ENCODE data around the gene RIOK1.
"Not testable (repeated sequence)": the region's sequence is repeated elsewhere in the genome, so short reads cannot be mapped to it uniquely, and the experiment has no call there.

Gene RIOK1

GRCh38 chr6:7389451-7390225 lies at the start of gene RIOK1, which contains the start of gene CAGE1:
RIOK1 (plus strand) TSS chr6:7389808; CDS start chr6:7390003, 195 bp downstream.
CAGE1 (minus strand) TSS chr6:7389742; CDS start chr6:7387173, 2,569 bp downstream.
- Histone ChIP-seq H3K9me3 (ENCODE audit: control insufficient read depth in 5 of 5, low read length in 5 of 5) (no peaks in the 10 kb centered on the region), H3K36me3 (ENCODE audit: control insufficient read depth in 5 of 5, insufficient read depth in 5 of 5, low read length in 5 of 5) (peaks cover 3 to 14% (median 4%) of the 10 kb centered on the region in 5 donors), H3K9ac (ENCODE audit: low read length in 5 of 5) (peak within 1 kb of the TSS; percentile 68 to 97 (median 94)), H3K4me1 (ENCODE audit: control insufficient read depth in 5 of 5, insufficient read depth in 5 of 5, low read length in 5 of 5) (peaks cover 0 to 28% (median 24%) of the 10 kb centered on the region in 5 donors), H3K4me3 (ENCODE audit: low read depth in 1 of 5, low read length in 5 of 5) (peak within 1 kb of the TSS; percentile 81 to 85 (median 82)), H3K27me3 (ENCODE audit: control insufficient read depth in 5 of 5, insufficient read depth in 4 of 5, low read length in 5 of 5) (no peaks in the 10 kb centered on the region), H3K27ac (ENCODE audit: low read depth, low read length) (peak within 1 kb of the TSS; percentile 96)

- no peaks in the 10 kb centered on the region for H3K4me1 ChIP-seq (ENCODE audit: control insufficient read depth in 5 of 5, insufficient read depth in 5 of 5, low read length in 5 of 5)
- no peaks in the 10 kb centered on the region for H3K36me3 ChIP-seq (ENCODE audit: control insufficient read depth in 5 of 5, insufficient read depth in 5 of 5, low read length in 5 of 5)
- no peak overlapping the region for H3K27ac ChIP-seq (ENCODE audit: low read depth, low read length)
- H3K9me3 ChIP-seq (ENCODE audit: control insufficient read depth in 5 of 5, low read length in 5 of 5) = no peaks in the 10 kb centered on the region
- peaks cover 0 to 2% (median 0%) of the 10 kb centered on the region in 5 donors for H3K27me3 ChIP-seq (ENCODE audit: control insufficient read depth in 5 of 5, insufficient read depth in 4 of 5, low read length in 5 of 5)
- H3K4me3 ChIP-seq (ENCODE audit: low read depth in 1 of 5, low read length in 5 of 5) = no peak overlapping the region
- no peak overlapping the region for H3K9ac ChIP-seq (ENCODE audit: low read length in 5 of 5)
Measured at GRCh38 chr6:7341271-7341670, 48.3 kb upstream of the RIOK1 start.

GRCh38 chr6:7341989-7342742 lies 47.4 kb upstream of the RIOK1 start:
- Histone ChIP-seq H3K27ac (ENCODE audit: low read depth, low read length) (no peak overlapping the region), H3K9me3 (ENCODE audit: control insufficient read depth in 5 of 5, low read length in 5 of 5) (no peaks in the 10 kb centered on the region), H3K9ac (ENCODE audit: low read length in 5 of 5) (no peak overlapping the region), H3K4me1 (ENCODE audit: control insufficient read depth in 5 of 5, insufficient read depth in 5 of 5, low read length in 5 of 5) (no peaks in the 10 kb centered on the region), H3K36me3 (ENCODE audit: control insufficient read depth in 5 of 5, insufficient read depth in 5 of 5, low read length in 5 of 5) (no peaks in the 10 kb centered on the region), H3K27me3 (ENCODE audit: control insufficient read depth in 5 of 5, insufficient read depth in 4 of 5, low read length in 5 of 5) (peaks cover 0 to 2% (median 0%) of the 10 kb centered on the region in 5 donors), H3K4me3 (ENCODE audit: low read depth in 1 of 5, low read length in 5 of 5) (no peak overlapping the region)

- H3K36me3 ChIP-seq (ENCODE audit: control insufficient read depth in 5 of 5, insufficient read depth in 5 of 5, low read length in 5 of 5) = no peaks in the 10 kb centered on the region
- H3K4me1 ChIP-seq (ENCODE audit: control insufficient read depth in 5 of 5, insufficient read depth in 5 of 5, low read length in 5 of 5) = no peaks in the 10 kb centered on the region
- no peaks in the 10 kb centered on the region for H3K9me3 ChIP-seq (ENCODE audit: control insufficient read depth in 5 of 5, low read length in 5 of 5)
- H3K9ac ChIP-seq (ENCODE audit: low read length in 5 of 5) = no peak overlapping the region
- H3K4me3 ChIP-seq (ENCODE audit: low read depth in 1 of 5, low read length in 5 of 5) = no peak overlapping the region
- H3K27ac ChIP-seq (ENCODE audit: low read depth, low read length) = no peak overlapping the region
- H3K27me3 ChIP-seq (ENCODE audit: control insufficient read depth in 5 of 5, insufficient read depth in 4 of 5, low read length in 5 of 5) = peaks cover 0 to 2% (median 0%) of the 10 kb centered on the region in 5 donors
Measured at GRCh38 chr6:7343546-7344475, 45.8 kb upstream of the RIOK1 start.

GRCh38 chr6:7344773-7345450 lies 44.7 kb upstream of the RIOK1 start:
- H3K4me1 ChIP-seq (ENCODE audit: control insufficient read depth in 5 of 5, insufficient read depth in 5 of 5, low read length in 5 of 5); H3K4me3 ChIP-seq (ENCODE audit: low read depth in 1 of 5, low read length in 5 of 5); H3K9me3 ChIP-seq (ENCODE audit: control insufficient read depth in 5 of 5, low read length in 5 of 5); H3K27ac ChIP-seq (ENCODE audit: low read depth, low read length); H3K36me3 ChIP-seq (ENCODE audit: control insufficient read depth in 5 of 5, insufficient read depth in 5 of 5, low read length in 5 of 5); H3K27me3 ChIP-seq (ENCODE audit: control insufficient read depth in 5 of 5, insufficient read depth in 4 of 5, low read length in 5 of 5); H3K9ac ChIP-seq (ENCODE audit: low read length in 5 of 5): not testable (repeated sequence)

GRCh38 chr6:7347551-7347997 lies 42.0 kb upstream of the RIOK1 start:
- H3K36me3 ChIP-seq (ENCODE audit: control insufficient read depth in 5 of 5, insufficient read depth in 5 of 5, low read length in 5 of 5); H3K27ac ChIP-seq (ENCODE audit: low read depth, low read length); H3K9ac ChIP-seq (ENCODE audit: low read length in 5 of 5); H3K27me3 ChIP-seq (ENCODE audit: control insufficient read depth in 5 of 5, insufficient read depth in 4 of 5, low read length in 5 of 5); H3K4me1 ChIP-seq (ENCODE audit: control insufficient read depth in 5 of 5, insufficient read depth in 5 of 5, low read length in 5 of 5); H3K4me3 ChIP-seq (ENCODE audit: low read depth in 1 of 5, low read length in 5 of 5); H3K9me3 ChIP-seq (ENCODE audit: control insufficient read depth in 5 of 5, low read length in 5 of 5): not testable (repeated sequence)

- H3K9me3 ChIP-seq (ENCODE audit: control insufficient read depth in 5 of 5, low read length in 5 of 5); H3K36me3 ChIP-seq (ENCODE audit: control insufficient read depth in 5 of 5, insufficient read depth in 5 of 5, low read length in 5 of 5); H3K4me1 ChIP-seq (ENCODE audit: control insufficient read depth in 5 of 5, insufficient read depth in 5 of 5, low read length in 5 of 5); H3K27ac ChIP-seq (ENCODE audit: low read depth, low read length); H3K9ac ChIP-seq (ENCODE audit: low read length in 5 of 5); H3K27me3 ChIP-seq (ENCODE audit: control insufficient read depth in 5 of 5, insufficient read depth in 4 of 5, low read length in 5 of 5); H3K4me3 ChIP-seq (ENCODE audit: low read depth in 1 of 5, low read length in 5 of 5): not testable (repeated sequence)
Measured at GRCh38 chr6:7350591-7350990, 39.0 kb upstream of the RIOK1 start.

- not testable (repeated sequence) for H3K36me3 ChIP-seq (ENCODE audit: control insufficient read depth in 5 of 5, insufficient read depth in 5 of 5, low read length in 5 of 5); H3K9ac ChIP-seq (ENCODE audit: low read length in 5 of 5); H3K4me1 ChIP-seq (ENCODE audit: control insufficient read depth in 5 of 5, insufficient read depth in 5 of 5, low read length in 5 of 5); H3K27ac ChIP-seq (ENCODE audit: low read depth, low read length); H3K9me3 ChIP-seq (ENCODE audit: control insufficient read depth in 5 of 5, low read length in 5 of 5); H3K27me3 ChIP-seq (ENCODE audit: control insufficient read depth in 5 of 5, insufficient read depth in 4 of 5, low read length in 5 of 5); H3K4me3 ChIP-seq (ENCODE audit: low read depth in 1 of 5, low read length in 5 of 5)
Measured at GRCh38 chr6:7351916-7352315, 37.7 kb upstream of the RIOK1 start.

- no peak overlapping the region for H3K4me3 ChIP-seq (ENCODE audit: low read depth in 1 of 5, low read length in 5 of 5)
- no peaks in the 10 kb centered on the region for H3K9me3 ChIP-seq (ENCODE audit: control insufficient read depth in 5 of 5, low read length in 5 of 5)
- H3K27ac ChIP-seq (ENCODE audit: low read depth, low read length) = no peak overlapping the region
Measured at GRCh38 chr6:7367408-7367807, 22.2 kb upstream of the RIOK1 start.

More at GRCh38 chr6:7367408-7367807, 22.2 kb upstream of the RIOK1 start:
- Histone ChIP-seq H3K36me3 (ENCODE audit: control insufficient read depth in 5 of 5, insufficient read depth in 5 of 5, low read length in 5 of 5) (no peaks in the 10 kb centered on the region), H3K4me1 (ENCODE audit: control insufficient read depth in 5 of 5, insufficient read depth in 5 of 5, low read length in 5 of 5) (no peaks in the 10 kb centered on the region), H3K27me3 (ENCODE audit: control insufficient read depth in 5 of 5, insufficient read depth in 4 of 5, low read length in 5 of 5) (no peaks in the 10 kb centered on the region), H3K9ac (ENCODE audit: low read length in 5 of 5) (no peak overlapping the region)
